ENCODE data around the gene GAS7. TPM values are rescaled to one million over a fixed set of nuclear protein-coding genes. Genes with fewer than 3 reads are reported as not detected.

Gene GAS7
- total RNA-seq, 4 donors from 2014 or later, result 24.7 to 43.3 (median 38.4) TPM

DNA sequence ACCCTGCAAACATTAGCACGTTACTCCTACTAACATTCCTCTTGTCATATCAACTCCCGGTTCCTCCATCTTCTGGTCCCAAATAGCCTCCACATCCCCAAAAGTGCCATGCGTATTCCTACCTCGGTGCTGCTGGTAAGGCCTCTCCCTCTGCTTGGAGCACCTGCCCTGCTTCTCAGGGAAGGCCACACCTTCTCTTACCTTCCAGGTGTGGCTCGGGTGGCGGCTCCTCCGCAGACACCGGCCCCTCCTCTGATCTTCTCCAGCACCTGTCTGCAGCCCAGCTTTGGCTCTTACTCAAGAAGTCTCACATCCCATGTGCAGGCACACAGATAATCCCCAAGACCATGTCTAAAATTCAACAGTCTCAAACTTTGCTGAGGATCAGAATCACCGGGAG lies 92.3 kb downstream of the GAS7 start:
- TF ChIP-seq, protein P1, sequence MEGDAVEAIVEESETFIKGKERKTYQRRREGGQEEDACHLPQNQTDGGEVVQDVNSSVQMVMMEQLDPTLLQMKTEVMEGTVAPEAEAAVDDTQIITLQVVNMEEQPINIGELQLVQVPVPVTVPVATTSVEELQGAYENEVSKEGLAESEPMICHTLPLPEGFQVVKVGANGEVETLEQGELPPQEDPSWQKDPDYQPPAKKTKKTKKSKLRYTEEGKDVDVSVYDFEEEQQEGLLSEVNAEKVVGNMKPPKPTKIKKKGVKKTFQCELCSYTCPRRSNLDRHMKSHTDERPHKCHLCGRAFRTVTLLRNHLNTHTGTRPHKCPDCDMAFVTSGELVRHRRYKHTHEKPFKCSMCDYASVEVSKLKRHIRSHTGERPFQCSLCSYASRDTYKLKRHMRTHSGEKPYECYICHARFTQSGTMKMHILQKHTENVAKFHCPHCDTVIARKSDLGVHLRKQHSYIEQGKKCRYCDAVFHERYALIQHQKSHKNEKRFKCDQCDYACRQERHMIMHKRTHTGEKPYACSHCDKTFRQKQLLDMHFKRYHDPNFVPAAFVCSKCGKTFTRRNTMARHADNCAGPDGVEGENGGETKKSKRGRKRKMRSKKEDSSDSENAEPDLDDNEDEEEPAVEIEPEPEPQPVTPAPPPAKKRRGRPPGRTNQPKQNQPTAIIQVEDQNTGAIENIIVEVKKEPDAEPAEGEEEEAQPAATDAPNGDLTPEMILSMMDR (IDR thresholded peaks at IDR 0.05; ENCODE audit: low read depth), result no peak

DNA sequence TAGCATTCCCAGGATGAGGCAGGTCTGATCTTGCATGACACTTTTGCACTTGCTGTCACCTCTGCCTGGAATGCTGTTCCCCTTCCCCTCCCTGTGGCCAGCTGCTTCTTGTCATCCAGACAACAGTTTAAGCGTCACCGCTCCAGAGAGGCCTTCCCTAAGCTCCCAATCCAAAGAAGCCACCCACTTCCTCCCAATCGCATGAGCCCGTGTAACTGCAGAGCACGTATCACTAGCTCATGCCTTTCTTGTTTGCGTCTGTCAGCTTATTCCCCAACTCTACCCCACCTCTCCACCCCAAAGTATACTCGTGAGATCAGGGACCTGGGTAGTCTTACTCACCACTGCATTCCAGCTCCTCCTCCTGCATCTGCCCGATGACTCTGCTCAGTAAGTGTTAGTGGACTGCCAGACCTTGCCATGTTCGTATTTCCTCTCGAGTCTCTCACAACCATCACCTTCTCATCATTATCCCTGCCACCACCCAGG lies 92.8 kb downstream of the GAS7 start:
- TF ChIP-seq, protein P1 (IDR thresholded peaks at IDR 0.05; ENCODE audit: low read depth), result no peak

DNA sequence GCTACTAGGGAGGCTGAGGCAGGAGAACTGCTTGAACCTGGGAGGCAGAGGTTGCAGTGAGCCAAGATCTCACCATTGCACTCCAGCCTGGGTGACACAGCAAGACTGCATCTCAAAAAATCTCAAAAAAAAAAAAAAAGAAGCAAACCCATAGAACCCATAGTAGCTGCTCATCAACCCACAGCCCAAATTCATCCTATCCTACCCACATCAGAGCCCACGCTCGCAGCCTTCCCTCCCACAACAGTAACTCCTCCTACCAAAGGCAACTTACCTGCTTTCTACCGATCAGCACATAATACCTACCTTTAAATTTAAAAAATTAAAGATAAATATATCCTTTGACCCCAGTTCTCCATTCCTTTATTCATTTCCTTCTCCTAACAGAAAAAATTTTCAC lies 94.7 kb downstream of the GAS7 start:
- TF ChIP-seq, protein P1 (IDR thresholded peaks at IDR 0.05; ENCODE audit: low read depth), result no peak

DNA sequence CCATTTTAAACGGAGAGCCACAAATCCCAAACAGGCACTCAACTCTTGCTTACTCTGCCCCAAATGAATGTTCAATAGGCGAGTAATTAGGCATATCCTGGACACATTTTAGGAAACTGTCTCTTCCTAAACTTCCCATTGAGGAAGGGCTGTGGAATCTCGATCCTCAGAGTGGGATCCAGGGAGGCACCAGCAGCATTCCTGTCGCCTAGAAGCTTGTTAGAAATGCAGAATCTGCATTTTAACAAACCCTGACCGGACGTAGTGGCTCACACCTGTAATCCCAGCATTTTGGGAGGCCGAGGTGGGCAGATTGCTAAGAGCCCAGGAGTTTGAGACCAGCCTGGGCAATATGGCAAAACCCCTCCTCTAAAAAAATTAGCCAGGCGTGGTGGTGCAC lies 95.6 kb downstream of the GAS7 start:
- TF ChIP-seq, protein P1 (IDR thresholded peaks at IDR 0.05; ENCODE audit: low read depth), result no peak

DNA sequence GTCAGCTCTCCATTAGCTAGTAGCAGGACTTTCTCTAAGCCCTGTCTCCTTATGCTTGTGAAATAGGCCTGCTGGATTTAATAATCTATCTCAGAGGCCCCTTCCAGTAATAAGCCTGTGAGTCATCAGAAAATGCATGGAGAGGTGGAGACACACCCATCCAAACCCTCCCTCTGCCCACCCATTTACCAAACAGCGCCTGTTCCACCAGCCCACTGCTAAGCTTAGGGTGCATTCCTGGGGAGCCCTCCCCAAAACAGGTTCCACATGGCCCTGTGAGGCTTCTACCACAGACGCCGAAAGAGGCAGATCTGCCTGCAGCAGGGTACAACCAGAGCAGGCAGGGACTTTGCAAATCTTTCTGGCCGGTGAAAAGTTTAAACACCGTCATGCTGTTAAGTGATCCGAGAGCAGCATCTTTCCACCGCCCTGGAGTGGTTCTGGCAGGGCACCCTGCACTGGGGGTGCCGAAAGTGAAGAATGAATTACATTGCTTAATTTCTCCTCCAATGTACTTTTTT lies 99.3 kb downstream of the GAS7 start:
- TF ChIP-seq, protein P1 (IDR thresholded peaks at IDR 0.05; ENCODE audit: low read depth), result no peak

DNA sequence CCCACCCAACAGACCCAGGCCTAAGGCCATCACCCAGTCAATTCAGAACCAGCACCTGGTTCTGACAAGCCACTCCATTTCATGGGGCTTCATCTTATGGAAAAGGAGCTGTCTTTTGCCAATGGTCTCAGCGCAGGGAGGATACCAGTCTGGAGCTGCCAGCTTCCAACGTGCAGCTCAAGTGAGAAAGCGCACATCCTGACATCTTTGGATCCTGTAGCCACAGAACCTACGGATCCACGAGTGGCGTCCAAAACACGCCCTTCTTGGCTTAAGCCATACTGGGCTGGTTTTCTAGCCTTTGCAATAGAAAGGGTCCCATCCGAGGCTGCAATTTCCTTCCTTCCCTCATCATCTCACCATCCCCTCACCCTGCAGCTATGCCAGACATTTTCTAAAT lies 101.8 kb downstream of the GAS7 start:
- TF ChIP-seq, protein P1 (IDR thresholded peaks at IDR 0.05; ENCODE audit: low read depth), result no peak

DNA sequence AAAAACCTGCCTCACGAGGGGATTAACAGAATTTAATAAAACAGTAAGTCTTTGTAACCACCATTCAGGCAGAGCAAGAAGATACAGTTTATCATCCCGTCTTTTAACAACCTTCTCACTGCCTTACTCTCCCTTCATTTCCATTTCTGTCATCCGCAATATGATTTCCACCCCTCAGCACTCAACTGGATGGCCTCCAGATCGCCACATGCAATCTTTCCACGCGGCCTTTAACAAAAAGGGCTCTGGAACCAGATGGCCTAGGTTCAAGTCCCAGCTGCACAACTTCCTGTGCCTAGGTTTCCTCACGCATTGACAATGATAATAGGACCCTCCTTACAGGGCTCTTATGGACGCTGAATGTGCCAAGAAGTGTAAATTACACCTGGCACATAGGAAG lies 103.6 kb downstream of the GAS7 start:
- TF ChIP-seq, protein P1 (IDR thresholded peaks at IDR 0.05; ENCODE audit: low read depth), result no peak

All from subcutaneous adipose tissue (tissue), 4 donors.